Pancreas (tissue), 10 donors: ENCODE results near the gene CDCP1. TPM values are rescaled to one million over a fixed set of nuclear protein-coding genes. Genes with fewer than 3 reads are reported as not detected.

Experiments used
- ATAC-seq, 4 donors: fragments of 200-7000 bp; cut with Tn5 transposase; one replicate each; pipeline versions ENCODE4 v1.8.0 to v1.9.1; 2020; ENCODE audit warnings: mild to moderate bottlenecking in 4 of 4, moderate library complexity in 4 of 4
- DNase-seq, 6 donors: peaks; one replicate each; pipeline ENCODE4 v3.0.0-alpha.2; 2020
- FAIRE-seq: peaks from 2 replicates; lab custom pipeline; 2012; peaks lifted over from hg19 to GRCh38; lab: Jason Lieb, UNC
- H3K27ac ChIP-seq, 4 donors: fragments of 200-600 bp; sonication (generic); 1 replicate in 3 of 4; 2 replicates in 1 of 4; pipeline versions ENCODE4 v1.5.0 to v1.8.0; 2020
- H3K27me3 ChIP-seq, 4 donors: fragments of 200-600 bp; one replicate each; pipeline ENCODE4 v1.8.0; 2021
- H3K36me3 ChIP-seq, 3 donors: fragments of 200-600 bp; sonication (generic) in 1 of 3; one replicate each; pipeline versions ENCODE4 v1.5.0 to v1.8.0; 2020 to 2021
- H3K4me1 ChIP-seq, 3 donors: fragments of 200-600 bp; one replicate each; pipeline ENCODE4 v1.8.0; 2021
- H3K4me3 ChIP-seq, 4 donors: fragments of 200-600 bp; sonication (generic) in 2 of 4; one replicate each; pipeline versions ENCODE4 v1.5.0 to v1.8.0; 2020 to 2021
- H3K9me3 ChIP-seq, 4 donors: fragments of 200-600 bp; one replicate each; pipeline ENCODE4 v1.8.0; 2021
- WGBS, 2 donors: extraction: QIAGEN DNeasy Blood & Tissue Kit; methylation state at CpG; one replicate each; pipeline ENCODE4 v1.1.7; 2013; 5-methylcytosine and 5-hydroxymethylcytosine counted together
- intact Hi-C, 3 donors: fragments of 100-400 bp; cut with DNase I; formaldehyde crosslinking; loops; one replicate each; pipeline versions ENCODE4 v1.11.1 to v1.14.2; 2022
- polyA plus RNA-seq, 2 donors: library from polyadenylated mRNA; stranded (reverse); fragments of 200-250 nt; gene quantifications; one replicate each; pipeline ENCODE4 v1.2.3, GENCODE V29; 2013
- total RNA-seq, 6 donors: library from RNA; stranded (reverse); fragmentation: NEBNext Ultra II Directional in 4 of 6; extraction: Animal tissue kit (Norgen Biotek cat#: 25700) in 4 of 6; gene quantifications; one replicate each; pipeline versions ENCODE4 v1.2.1 to v1.2.4, GENCODE V29; 2021 to 2023
- TF ChIP-seq, protein P1 (sequence below), 4 donors: fragments of 200-600 bp; sonication (generic) in 3 of 4; IDR thresholded peaks; one replicate each; pipeline versions ENCODE4 v1.5.0 to v1.8.0; 2021; ENCODE audit warnings: antibody characterized with exemption in 4 of 4
- donor health status: healthy with polysubstance abuse.
- donor health status: DM: no; HTN: no; CAD: no; lungs with moderate emphysema.
- donor health status: DM: no; HTN: no; CAD: no.
- donor health status: control.
- donor health status: control.
- donor health status: Bipolar disorder and iron deficiency.
- donor health status: DM: yes; HTN: yes; CAD: no.
- donor health status: DM: no; HTN: no; CAD: no.
- donor health status: DM: no; HTN: no; CAD: no.
- donor health status: DM: yes; HTN: yes; CAD: no.

The CDCP1 gene
- total and polyA plus RNA-seq, 8 donors = 3.4 to 22.2 (median 9.2) TPM

DNA sequence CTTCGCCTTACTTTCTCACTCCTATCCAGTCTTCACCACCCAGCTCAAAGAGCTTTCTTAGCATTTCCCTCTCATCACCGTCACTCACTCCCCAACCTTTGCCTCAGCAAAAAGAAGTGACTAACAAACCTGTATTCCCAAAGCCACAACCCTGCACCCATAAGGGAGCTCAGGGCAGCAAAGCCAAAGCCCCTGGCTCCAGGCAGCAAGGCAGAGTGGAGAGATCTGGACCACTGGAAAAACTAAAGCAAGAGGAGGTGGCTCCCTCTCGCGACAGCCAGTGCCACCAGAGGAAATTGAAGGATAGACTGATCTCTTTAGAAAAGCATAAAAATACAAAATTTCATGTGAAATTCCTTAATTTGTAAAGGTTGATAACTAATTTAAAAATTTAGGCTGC is 25.1 kb upstream of the CDCP1 start:
- Histone ChIP-seq H3K36me3 (no peaks in the 10 kb centered on the region), H3K27ac (no peak overlapping the region), H3K9me3 (no peaks in the 10 kb centered on the region), H3K4me1 (peaks cover 0 to 14% (median 14%) of the 10 kb centered on the region in 3 donors), H3K27me3 (no peaks in the 10 kb centered on the region), H3K4me3 (no peak overlapping the region)
- TF ChIP-seq, protein P1, sequence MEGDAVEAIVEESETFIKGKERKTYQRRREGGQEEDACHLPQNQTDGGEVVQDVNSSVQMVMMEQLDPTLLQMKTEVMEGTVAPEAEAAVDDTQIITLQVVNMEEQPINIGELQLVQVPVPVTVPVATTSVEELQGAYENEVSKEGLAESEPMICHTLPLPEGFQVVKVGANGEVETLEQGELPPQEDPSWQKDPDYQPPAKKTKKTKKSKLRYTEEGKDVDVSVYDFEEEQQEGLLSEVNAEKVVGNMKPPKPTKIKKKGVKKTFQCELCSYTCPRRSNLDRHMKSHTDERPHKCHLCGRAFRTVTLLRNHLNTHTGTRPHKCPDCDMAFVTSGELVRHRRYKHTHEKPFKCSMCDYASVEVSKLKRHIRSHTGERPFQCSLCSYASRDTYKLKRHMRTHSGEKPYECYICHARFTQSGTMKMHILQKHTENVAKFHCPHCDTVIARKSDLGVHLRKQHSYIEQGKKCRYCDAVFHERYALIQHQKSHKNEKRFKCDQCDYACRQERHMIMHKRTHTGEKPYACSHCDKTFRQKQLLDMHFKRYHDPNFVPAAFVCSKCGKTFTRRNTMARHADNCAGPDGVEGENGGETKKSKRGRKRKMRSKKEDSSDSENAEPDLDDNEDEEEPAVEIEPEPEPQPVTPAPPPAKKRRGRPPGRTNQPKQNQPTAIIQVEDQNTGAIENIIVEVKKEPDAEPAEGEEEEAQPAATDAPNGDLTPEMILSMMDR (IDR thresholded peaks at IDR 0.05) = no peak
- intact Hi-C loops = no loop called here
- DNase-seq = no peak
- FAIRE-seq = no peak
- ATAC-seq = no peak
- 86 to 93% methylated on average over 3 to 4 of the region's 4 CpGs for WGBS, 2 donors

DNA sequence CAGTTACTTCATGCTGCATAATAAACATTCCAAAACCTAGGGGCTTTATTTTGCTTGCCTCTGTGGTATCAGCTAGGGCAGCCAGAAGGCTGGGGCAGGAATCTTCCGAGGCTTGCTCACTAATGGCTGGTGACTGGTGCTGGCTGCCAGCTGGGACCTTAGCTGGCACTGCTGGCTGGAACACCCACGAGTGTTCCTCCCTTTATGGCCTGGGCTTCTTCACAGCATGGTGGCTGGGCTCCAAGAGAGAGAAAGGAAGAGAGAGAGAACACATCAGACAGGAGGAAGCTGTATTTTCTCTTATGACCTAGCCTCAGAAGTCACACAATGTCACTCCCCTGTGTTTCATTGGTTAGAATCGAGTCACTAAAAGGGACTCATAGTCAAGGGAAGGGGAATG is 23.9 kb upstream of the CDCP1 start:
- ATAC-seq = no peak
- TF ChIP-seq, protein P1 (IDR thresholded peaks at IDR 0.05) = no peak
- 55 to 61% methylated on average over 3 of the region's 3 CpGs for WGBS, 2 donors
- Histone ChIP-seq H3K4me3 (no peak overlapping the region), H3K9me3 (no peaks in the 10 kb centered on the region), H3K36me3 (no peaks in the 10 kb centered on the region), H3K27ac (no peak overlapping the region), H3K4me1 (peaks cover 0 to 15% (median 14%) of the 10 kb centered on the region in 3 donors), H3K27me3 (no peaks in the 10 kb centered on the region)
- no peak for DNase-seq
- no peak for FAIRE-seq
- intact Hi-C loops = no loop called here

DNA sequence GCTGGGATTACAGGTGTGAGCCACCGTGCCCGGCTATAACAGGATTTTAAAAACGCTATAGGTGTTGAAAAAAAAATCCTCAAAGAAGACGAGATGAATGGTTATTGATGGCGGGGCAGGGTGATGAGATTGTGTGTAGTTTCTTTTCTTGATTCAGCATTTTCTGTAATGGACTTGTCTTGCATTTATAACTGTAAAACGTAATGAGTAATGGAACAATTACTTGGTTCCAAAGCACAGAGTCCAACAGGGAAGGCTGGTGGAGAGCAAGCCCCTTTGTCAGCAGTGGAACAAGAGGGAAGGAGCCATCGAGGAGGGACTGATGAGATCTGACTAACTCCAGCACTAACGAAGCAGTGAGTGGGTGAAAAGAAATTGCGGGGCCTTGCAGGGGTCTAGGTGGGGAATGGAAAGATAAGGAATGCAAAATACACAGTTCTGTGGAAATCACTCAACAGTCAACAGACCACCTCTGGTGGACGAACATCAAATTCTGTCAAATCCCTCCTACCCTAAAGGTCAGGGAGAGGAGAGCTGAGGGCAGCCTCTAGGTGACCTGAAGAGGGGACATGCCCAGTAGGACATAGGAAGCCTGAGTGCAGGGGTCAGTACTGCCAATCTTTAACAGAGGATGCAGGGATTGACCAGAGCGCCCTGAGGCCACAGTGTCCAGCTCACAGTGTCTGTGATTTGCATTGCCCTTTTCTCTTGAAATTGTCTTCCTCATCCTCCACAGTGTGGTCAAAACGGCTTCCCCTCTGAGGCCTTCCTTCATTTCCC is 23.1 kb upstream of the CDCP1 start:
- FAIRE-seq = no peak
- no peak for DNase-seq
- H3K4me3 ChIP-seq = no peak overlapping the region
- ATAC-seq = no peak
- H3K4me1 ChIP-seq = peaks cover 0 to 15% (median 14%) of the 10 kb centered on the region in 3 donors
- no peaks in the 10 kb centered on the region for H3K36me3 ChIP-seq
- intact Hi-C loops = no loop called here
- TF ChIP-seq, protein P1 (IDR thresholded peaks at IDR 0.05) = no peak
- H3K27me3 ChIP-seq = no peaks in the 10 kb centered on the region
- WGBS, 2 donors = 93% methylated on average over 12 of the region's 12 CpGs
- H3K9me3 ChIP-seq = no peaks in the 10 kb centered on the region
- no peak overlapping the region for H3K27ac ChIP-seq

DNA sequence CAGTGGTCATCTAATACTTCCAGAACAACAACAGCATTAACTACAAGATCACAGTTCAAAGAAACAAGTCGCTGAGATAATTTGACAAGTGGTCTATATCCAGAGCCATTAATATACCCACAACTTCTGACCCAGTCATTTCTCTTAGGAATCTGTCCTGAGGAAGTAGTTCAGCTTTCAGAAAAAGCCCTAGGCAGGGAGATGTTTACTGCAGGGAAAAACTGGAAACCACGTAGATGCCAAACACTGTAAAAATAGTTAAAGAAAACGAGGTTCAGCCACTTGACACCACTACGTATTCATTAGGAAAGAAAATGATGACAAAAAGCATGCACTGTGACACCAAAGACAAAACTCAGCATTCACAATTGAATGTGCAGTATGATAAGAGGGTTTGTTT is 22.3 kb upstream of the CDCP1 start:
- Histone ChIP-seq H3K4me1 (peaks cover 0 to 15% (median 14%) of the 10 kb centered on the region in 3 donors), H3K27me3 (no peaks in the 10 kb centered on the region), H3K9me3 (no peaks in the 10 kb centered on the region), H3K27ac (peak overlapping the region in 1 of 4 donors; percentile 56), H3K4me3 (no peak overlapping the region), H3K36me3 (no peaks in the 10 kb centered on the region)
- intact Hi-C loops = no loop called here
- TF ChIP-seq, protein P1 (IDR thresholded peaks at IDR 0.05) = no peak
- FAIRE-seq = no peak
- ATAC-seq = no peak
- WGBS, 2 donors = 63 to 71% methylated on average over 4 of the region's 4 CpGs
- DNase-seq = no peak
